ELR (cell line): Measurements from ENCODE around the gene TNPO2.

Experiments used
- DNase-seq: peaks from one replicate; pipeline ENCODE4 v3.0.0-alpha.2; 2015; ENCODE audit warnings: low read depth

Gene TNPO2

DNA sequence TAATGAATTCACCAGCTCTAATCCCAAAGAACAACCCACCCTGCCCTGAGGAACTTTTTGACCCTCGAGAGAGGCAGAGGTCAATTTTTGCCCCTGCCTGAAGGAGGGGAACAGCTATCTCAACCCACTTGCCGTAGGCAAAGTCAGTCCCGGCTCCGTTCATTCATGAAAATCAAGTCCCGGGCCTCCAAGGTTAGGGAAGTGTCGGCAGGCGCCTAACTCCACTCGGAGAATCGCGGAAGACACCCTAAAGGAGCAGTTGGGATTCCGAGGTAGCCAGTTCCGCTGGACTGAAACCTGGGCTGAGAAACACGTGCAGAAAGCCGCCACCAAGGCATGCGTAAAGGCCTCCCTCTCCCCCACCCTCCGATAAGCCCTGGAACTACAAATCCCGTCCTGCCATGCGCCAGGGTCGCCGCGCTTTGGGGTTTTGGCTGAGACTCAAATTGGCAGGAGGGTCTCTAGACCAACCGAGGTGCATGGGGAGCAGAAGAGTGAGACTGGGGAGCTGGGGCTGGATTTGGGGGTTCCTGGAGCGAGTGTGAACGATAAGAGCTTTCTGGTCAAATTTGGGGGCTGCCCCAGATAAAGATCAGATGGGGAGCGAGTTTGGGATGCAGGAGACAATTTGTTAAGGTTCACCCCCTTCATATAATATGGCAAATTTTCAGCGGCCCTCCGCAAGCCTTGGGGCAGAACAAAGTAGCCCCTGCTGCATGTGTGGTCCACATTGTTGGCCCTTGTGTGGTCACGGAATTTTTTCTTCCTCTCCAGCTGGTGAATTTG is at the start of gene TNPO2:
TSS of gene TNPO2 (minus strand) at position 292 of the 786 bp plus-strand sequence. CDS start 2,955 bp downstream, outside the sequence.
- peak; percentile 84 for DNase-seq

- DNase-seq = no peak
Measured at GRCh38 chr19:12772323-12772722, 48.6 kb upstream of the TNPO2 start.

- DNase-seq = no peak
Measured at GRCh38 chr19:12770922-12771321, 47.2 kb upstream of the TNPO2 start.

DNA sequence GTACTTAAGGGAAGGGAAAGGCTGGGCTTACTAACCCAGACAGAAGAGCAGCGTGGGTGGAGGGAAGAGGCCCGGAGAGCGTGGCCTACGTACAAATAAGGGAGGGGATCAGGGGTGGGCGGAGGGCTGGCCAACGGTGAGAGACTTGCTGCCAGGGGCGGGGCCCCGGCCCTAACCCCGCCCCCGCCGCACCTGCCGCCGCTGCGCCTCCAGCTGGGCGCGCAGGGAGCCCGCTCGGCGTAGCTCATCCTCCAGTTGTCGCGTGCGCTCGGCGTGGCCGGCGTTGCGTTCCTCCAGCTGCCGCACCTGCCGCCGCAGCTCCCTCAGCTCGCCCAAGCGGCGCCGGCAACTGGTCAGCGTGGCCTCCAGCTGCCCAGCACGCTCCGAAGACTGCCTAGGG is 46.0 kb upstream of the TNPO2 start:
- DNase-seq = no peak

GRCh38 chr19:12767666-12768065 is 43.9 kb upstream of the TNPO2 start:
- no peak for DNase-seq

DNA sequence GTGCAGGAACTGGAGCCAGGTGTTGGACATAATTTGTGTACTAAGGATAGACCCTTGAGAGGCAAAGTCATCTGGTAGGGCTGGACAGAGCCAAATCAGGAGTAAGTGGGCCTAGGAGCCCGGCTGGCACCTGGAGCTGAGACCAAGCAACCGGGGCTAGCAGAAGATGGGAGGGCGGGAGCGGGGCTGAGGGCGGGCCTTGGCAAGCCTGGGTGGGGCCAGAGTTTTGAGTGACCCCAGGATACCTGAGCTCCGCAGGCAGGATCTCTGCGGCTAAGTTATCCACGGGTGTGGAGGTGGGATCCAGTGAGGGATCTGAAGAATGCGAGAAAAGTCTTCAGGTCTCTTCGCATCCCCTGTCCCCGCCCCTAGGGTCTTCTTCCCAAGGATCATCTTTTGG is 43.4 kb upstream of the TNPO2 start:
- DNase-seq = no peak

DNA sequence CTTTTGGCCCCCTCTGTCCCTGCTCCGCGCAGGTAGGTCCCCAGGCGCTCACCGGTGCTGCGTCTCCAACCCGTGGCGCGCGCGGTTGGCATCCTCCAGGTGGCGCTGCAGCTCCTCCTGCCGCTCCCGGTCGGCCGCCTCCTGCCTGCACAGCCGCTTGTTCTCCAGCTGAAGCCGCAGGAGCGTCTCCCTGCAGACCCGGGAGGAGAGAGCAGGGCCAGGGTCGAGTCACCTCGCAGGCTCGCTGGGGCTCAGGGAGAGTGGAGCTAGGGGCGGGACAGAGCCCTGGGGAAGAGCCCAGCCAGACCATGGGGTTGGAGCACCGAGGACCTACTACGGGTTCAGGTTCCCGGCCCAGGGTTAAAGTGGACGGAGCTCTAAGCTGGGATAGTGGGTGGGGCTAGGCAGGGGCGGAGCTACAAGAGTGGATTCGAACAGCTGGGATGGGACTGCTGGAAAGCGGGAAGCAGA is 42.4 kb upstream of the TNPO2 start:
- peak; percentile 88 for DNase-seq

DNA sequence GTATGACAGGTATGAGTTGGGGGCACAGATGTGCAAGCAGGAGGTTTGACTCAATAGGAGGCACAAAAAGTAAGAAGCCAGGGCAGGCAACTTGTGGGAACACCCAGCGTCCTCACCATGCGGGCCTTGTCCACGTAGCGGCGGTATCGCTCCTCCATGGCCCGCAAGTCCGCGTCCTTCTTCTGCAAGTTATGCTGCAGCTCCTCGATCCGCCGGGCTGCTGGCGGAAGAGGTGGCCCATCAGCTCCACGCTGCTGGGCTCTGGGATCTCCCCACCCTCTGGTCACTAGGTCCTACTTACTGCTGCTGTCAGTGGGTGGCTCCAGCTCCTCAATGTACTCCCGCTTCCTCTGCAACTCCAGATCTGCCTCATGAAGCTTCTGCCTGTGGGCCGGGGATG is 41.0 kb upstream of the TNPO2 start:
- no peak for DNase-seq

DNA sequence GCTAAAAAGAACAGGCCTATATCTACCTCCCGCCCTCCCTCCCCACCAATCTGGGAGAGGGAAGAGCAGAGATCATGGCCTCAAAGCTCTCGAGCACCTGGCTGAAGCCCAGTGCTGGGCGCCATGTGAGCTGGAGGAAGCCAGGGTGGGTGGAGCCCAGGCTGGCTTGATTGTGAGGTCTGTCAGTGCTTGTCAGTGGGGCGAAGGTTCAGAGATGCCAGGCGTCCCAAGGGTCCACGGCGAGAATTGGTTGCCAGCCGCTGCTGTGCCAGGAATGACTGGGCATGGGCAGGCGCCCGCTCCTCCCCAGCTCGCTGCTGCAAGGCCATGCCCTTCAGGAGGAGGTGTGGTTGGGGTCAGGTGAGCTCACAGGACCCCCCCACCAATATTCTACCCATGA is 39.4 kb upstream of the TNPO2 start:
- no peak for DNase-seq

- no peak for DNase-seq
Measured at GRCh38 chr19:12759686-12760085, 36.0 kb upstream of the TNPO2 start.

DNA sequence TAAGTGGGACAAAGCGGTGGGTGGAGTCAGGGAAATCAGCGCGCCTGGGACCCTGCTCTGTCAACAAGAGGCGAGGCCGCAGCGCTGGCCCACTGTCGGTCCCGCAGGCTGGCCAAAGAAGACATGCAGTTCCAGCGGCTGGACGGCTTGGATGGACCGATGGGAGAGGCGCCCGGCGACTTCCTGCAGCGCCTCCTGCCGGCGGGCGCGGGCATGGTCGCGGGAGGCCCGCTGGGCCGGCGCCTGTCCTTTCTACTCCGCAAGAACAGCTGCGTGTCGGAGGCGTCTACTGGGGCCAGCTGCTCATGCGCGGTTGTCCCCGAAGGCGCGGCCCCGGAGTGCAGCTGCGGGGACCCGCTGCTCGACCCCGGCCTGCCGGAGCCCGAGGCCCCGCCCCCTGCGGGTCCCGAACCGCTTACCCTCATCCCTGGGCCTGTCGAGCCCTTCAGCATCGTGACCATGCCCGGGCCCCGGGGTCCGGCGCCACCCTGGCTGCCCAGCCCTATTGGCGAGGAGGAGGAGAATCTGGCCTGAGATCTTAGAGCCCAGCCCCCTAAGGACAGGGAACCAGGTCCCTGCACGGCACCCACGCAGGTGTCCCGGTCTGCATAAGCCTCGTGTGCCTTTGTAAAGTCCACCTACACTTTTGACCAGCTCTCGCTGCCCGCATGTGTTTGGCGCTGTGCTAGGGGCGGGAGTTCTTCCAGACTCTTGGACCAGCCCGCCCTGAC is 34.0 kb upstream of the TNPO2 start:
- peak; percentile 80 for DNase-seq

DNA sequence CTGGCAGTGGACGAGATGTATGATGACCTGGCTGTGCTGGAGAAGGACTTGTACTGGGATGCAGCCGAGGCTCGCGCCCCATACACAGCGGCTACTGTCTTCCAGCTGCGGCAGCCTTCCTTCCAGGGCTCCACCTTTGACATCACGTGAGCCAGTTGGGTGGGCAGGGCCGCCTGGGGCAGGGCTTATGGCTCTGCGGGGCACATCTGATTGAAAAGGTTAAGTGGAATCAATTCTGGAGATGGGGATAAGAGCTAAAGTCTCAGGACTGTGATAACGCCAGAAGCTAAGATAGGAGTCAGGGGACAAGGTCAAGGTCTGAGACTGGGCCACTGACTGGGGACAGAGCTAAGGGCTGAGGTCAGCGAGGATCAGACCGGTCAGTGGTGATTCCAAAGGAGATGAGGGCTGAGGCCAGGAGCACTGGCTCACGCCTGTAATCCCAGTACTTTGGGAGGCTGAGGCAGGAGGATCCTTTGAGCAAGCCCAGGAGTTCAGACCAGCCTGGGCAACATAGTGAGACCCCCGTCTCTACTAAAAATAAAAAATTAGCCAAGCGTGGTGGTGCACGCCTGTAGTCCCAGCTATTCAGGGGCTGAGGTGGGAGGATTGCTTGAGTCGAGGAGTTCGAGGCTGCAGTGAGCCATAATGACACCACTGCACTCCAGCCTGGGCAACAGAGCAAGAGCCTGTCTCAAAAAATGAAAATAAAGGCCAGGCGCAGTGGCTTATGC is 32.6 kb upstream of the TNPO2 start:
- DNase-seq = no peak

GRCh38 chr19:12754465-12755196 is 30.9 kb upstream of the TNPO2 start:
- DNase-seq = no peak

GRCh38 chr19:12752056-12752781 is 28.5 kb upstream of the TNPO2 start:
- DNase-seq = no peak

DNA sequence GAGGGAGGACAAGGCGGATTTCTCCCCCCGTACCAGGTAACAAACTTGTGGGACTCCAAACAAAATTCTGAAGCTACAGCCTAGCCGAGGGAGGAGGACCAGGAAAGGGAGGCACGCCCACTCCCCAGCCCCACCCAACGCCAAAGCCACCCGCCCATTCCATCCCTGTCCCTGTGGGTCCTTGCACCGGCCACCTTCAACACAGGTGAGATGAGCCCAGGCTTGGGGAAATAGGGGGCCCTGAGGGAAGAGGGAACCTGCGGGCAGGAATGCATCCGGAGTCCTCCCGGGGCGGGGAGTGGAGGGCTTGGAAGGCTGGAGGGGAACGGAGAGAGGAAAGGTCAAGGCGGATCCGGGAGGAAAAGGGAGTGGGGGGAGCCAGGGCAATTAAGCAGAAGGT is 27.9 kb upstream of the TNPO2 start, which contains the start of gene BEST2:
TSS of gene BEST2 (plus strand) at position 157 of the 400 bp plus-strand sequence. CDS start 802 bp downstream, outside the sequence.
- no peak for DNase-seq

DNA sequence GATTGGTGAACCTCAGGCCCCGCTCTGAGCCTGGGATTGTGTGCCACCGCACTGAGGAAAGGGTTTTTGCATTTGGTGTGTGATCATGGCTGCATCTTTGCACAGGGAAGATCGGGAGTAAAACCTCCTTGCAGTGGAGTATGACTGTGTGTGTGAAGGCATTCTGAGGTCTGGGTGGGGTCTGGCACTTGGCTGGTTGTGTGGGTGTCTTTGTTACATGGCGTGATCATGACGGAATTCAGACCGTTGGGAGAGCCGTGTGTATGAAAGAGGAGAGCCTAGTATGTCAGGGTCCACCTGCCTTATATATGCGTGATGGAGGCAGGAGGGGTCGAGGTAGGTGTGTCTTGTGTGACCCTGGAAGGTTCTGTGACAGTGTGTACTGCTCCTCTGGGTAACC is 27.1 kb upstream of the TNPO2 start:
- no peak for DNase-seq

GRCh38 chr19:12749938-12750521 is 26.3 kb upstream of the TNPO2 start:
- DNase-seq = peak; percentile 38

DNA sequence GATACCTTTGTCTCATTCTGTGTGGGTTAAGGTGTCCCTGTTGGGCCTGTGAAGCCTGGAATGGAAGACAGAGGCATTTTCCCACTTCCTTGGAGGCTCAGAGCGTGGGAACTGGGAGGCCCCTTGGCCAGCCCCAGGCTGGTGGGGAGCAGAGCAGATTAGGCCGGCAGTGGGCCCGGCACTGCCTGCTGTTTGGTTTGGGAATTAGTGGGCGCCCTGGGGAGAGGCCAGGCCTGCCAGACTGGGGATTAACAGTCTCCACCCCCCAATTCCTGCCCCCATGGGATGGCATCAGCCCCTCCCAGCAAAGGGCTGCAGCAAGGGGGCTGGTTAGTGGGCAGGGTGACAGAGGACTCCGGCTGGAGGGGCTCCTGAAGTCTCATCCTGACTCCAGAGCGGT is 24.8 kb upstream of the TNPO2 start:
- DNase-seq = no peak

GRCh38 chr19:12745166-12745897 is 21.6 kb upstream of the TNPO2 start:
- peak; percentile 23 for DNase-seq

- no peak for DNase-seq
Measured at GRCh38 chr19:12737835-12738351, 14.2 kb upstream of the TNPO2 start.
